Breast epithelium (tissue), 3 donors: ENCODE measurements around the gene NEU4.
"Not testable (repeated sequence)": the region's sequence is repeated elsewhere in the genome, so short reads cannot be mapped to it uniquely, and the experiment has no call there.

Experiments
- POLR2A ChIP-seq: fragments of 450-650 bp; IDR thresholded peaks from one replicate; pipeline ENCODE4 v1.6.1; 2016; ENCODE audit warnings: antibody characterized with exemption, mild to moderate bottlenecking, moderate library complexity
- POLR2AphosphoS5 ChIP-seq, 3 donors: sonication (generic); formaldehyde crosslinking; IDR thresholded peaks; one replicate each; pipeline ENCODE4 v1.6.1; 2017; ENCODE audit warnings: antibody characterized with exemption in 3 of 3
- TF ChIP-seq, protein P1 (sequence below), 3 donors: fragments of 450-650 bp; IDR thresholded peaks; one replicate each; pipeline ENCODE4 v1.5.1; 2016 to 2017; ENCODE audit warnings: antibody characterized with exemption in 3 of 3, mild to moderate bottlenecking in 3 of 3, moderate library complexity in 3 of 3

DNA sequence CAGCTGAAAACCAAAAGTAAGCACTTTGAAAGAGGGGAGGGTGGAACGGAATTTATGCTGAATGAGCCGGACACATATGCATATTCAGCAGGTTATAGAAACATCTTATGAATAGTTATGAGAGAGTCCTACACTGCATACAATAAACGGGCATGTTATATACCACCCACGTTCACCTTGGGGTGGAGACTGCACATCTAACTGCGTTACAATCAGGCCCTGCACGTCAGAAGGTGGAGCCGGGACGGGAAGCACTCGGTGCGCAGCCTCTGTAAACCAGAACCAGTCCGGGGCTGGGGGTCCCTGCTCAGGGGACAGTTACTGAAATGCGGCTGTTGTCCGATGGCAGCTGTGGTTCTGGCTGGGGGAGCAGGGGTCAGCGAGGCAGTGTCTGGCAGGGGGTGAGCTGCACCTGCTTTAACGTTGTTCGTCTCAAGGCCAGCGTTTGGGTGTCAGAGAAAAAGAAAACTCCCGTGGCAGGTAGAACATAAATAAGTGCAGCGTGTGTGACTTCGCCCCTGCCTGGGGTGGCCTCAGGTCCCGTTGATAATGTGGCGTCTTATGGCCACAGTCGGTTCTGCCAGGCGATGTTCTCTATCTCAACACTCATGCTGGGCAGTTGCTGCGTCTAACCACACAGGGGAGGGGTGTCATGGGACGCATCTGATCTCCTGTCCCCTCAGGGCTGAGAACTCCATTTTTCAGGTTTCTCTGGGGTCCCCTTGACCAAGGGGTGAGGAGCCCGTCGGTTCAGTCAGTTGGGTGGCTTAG is 24.9 kb downstream of the NEU4 start:
- TF ChIP-seq, protein P1, sequence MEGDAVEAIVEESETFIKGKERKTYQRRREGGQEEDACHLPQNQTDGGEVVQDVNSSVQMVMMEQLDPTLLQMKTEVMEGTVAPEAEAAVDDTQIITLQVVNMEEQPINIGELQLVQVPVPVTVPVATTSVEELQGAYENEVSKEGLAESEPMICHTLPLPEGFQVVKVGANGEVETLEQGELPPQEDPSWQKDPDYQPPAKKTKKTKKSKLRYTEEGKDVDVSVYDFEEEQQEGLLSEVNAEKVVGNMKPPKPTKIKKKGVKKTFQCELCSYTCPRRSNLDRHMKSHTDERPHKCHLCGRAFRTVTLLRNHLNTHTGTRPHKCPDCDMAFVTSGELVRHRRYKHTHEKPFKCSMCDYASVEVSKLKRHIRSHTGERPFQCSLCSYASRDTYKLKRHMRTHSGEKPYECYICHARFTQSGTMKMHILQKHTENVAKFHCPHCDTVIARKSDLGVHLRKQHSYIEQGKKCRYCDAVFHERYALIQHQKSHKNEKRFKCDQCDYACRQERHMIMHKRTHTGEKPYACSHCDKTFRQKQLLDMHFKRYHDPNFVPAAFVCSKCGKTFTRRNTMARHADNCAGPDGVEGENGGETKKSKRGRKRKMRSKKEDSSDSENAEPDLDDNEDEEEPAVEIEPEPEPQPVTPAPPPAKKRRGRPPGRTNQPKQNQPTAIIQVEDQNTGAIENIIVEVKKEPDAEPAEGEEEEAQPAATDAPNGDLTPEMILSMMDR (IDR thresholded peaks at IDR 0.05) = not testable (repeated sequence)
- not testable (repeated sequence) for TF ChIP-seq POLR2A; POLR2AphosphoS5 (IDR thresholded peaks at IDR 0.05)
